GM12878 (cell line): ENCODE measurements around the gene SPAG6. TPM values are rescaled to one million over a fixed set of nuclear protein-coding genes. Genes with fewer than 3 reads are reported as not detected.

Experiments
- ATAC-seq: fragments of 200-7000 bp; cut with Tn5 transposase; 3 replicates; pipeline ENCODE4 v1.9.1; 2020; ENCODE audit warnings: mild to moderate bottlenecking, moderate library complexity
- BruUV-seq: library from RNA; stranded (reverse); fragments of 400-500 nt; replicated peaks from 2 replicates; lab custom pipeline; 2021; lab: Mats Ljungman, UMichigan
- CTCF ChIA-PET: fragments of 300-600 bp; sonication (Branson Sonifier 250); formaldehyde crosslinking; extraction: SDS; loops from one replicate; lab custom pipeline; 2021; ENCODE audit warnings: inconsistent platforms; lab: Yijun Ruan, JAX
- POLR2A ChIA-PET: fragments of 350-600 bp; formaldehyde crosslinking; extraction: SDS; loops from one replicate; lab custom pipeline; 2021; ENCODE audit warnings: inconsistent platforms; lab: Charles Lee
- RAD21 ChIA-PET: fragments of 300-600 bp; sonication (Branson Sonifier 250); formaldehyde crosslinking; loops from one replicate; lab custom pipeline; 2023; ENCODE audit warnings: antibody characterized with exemption; ENCODE audit not compliant: unreplicated experiment; lab: Charles Lee
- SMC1A ChIA-PET: fragments of 300-600 bp; sonication (Branson Sonifier 250); formaldehyde crosslinking; loops from one replicate; lab custom pipeline; 2023; ENCODE audit not compliant: unreplicated experiment, uncharacterized antibody; lab: Charles Lee
- DNase-seq: peaks from one replicate; pipeline ENCODE4 v3.0.0-alpha.2; 2011; ENCODE audit warnings: low read depth, low spot score
- FAIRE-seq: peaks from 3 replicates; lab custom pipeline; 2011; peaks lifted over from hg19 to GRCh38; lab: Jason Lieb, UNC
- H2AFZ ChIP-seq: 2 replicates; pipeline ENCODE4 v1.6.0; 2011; ENCODE audit warnings: low read depth, low read length, control low read depth; ENCODE audit not compliant: control insufficient read depth
- H3K27ac ChIP-seq: 2 replicates; pipeline ENCODE4 v1.5.1; 2011; ENCODE audit warnings: control low read depth; ENCODE audit not compliant: control insufficient read depth, insufficient read depth
- H3K27me3 ChIP-seq, 2 experiments: replicated peaks in 1 of 2; 2 replicates each; pipeline versions ENCODE4 v1.6.0 to v1.6.1; 2011; ENCODE audit warnings: low read length in 1 of 2; ENCODE audit not compliant: control insufficient read depth in 2 of 2, insufficient read depth in 2 of 2
- H3K36me3 ChIP-seq, 2 experiments: 2 replicates each; pipeline ENCODE4 v1.5.1; 2011; ENCODE audit warnings: low read length in 1 of 2; ENCODE audit not compliant: control insufficient read depth in 2 of 2, insufficient read depth in 2 of 2
- H3K4me1 ChIP-seq: 2 replicates; pipeline ENCODE4 v1.6.1; 2011; ENCODE audit warnings: mild to moderate bottlenecking, low read length, moderate library complexity, mixed read lengths; ENCODE audit not compliant: control insufficient read depth, insufficient read depth
- H3K4me2 ChIP-seq: 2 replicates; pipeline ENCODE4 v1.6.0; 2011; ENCODE audit warnings: control low read depth; ENCODE audit not compliant: control insufficient read depth, insufficient read depth
- H3K4me3 ChIP-seq: fragments of 200-600 bp; sonication (generic); 2 replicates; pipeline ENCODE4 v1.5.1; 2016
- H3K79me2 ChIP-seq: 2 replicates; pipeline ENCODE4 v1.6.0; 2011; ENCODE audit warnings: low read length; ENCODE audit not compliant: control insufficient read depth, insufficient read depth
- H3K9ac ChIP-seq: 2 replicates; pipeline ENCODE4 v1.8.0; 2011; ENCODE audit warnings: low read length, control low read depth, mixed read lengths; ENCODE audit not compliant: control insufficient read depth, insufficient read depth
- H3K9me3 ChIP-seq: replicated peaks from 3 replicates; pipeline ENCODE4 v1.5.1; 2011; ENCODE audit warnings: mild to moderate bottlenecking, low read length; ENCODE audit not compliant: control insufficient read depth, insufficient read depth
- H4K20me1 ChIP-seq: 2 replicates; pipeline ENCODE4 v1.6.0; 2011; ENCODE audit not compliant: control insufficient read depth, insufficient read depth
- BACH1 ChIP-seq: fragments of 450-650 bp; IDR thresholded peaks from 2 replicates; pipeline ENCODE4 v1.6.1; 2017; ENCODE audit warnings: mild to moderate bottlenecking, borderline replicate concordance
- BHLHE40 ChIP-seq, 2 experiments: fragments of 450-650 bp in 1 of 2; IDR thresholded peaks; 2 replicates each; pipeline ENCODE4 v1.6.1; 2011 to 2017; ENCODE audit warnings: low read depth in 2 of 2, borderline replicate concordance in 1 of 2, improper control_type of control experiment in 1 of 2, low read length in 1 of 2, mild to moderate bottlenecking in 1 of 2
- CREB1 ChIP-seq: IDR thresholded peaks from 2 replicates; pipeline ENCODE4 v1.6.1; 2012; ENCODE audit warnings: low read depth, mild to moderate bottlenecking, inconsistent platforms
- EED ChIP-seq: sonication (generic); IDR thresholded peaks from 2 replicates; pipeline ENCODE4 v1.6.1; 2016; ENCODE audit warnings: antibody characterized with exemption, low read depth
- FOXM1 ChIP-seq: IDR thresholded peaks from 2 replicates; pipeline ENCODE4 v1.6.1; 2012; ENCODE audit warnings: low read depth, mild to moderate bottlenecking, inconsistent platforms, low read length, moderate library complexity
- HDAC2 ChIP-seq: fragments of 200-600 bp; sonication (generic); IDR thresholded peaks from 2 replicates; pipeline ENCODE4 v1.6.1; 2017
- MEF2A ChIP-seq: IDR thresholded peaks from 2 replicates; pipeline ENCODE4 v1.6.1; 2011; ENCODE audit warnings: low read depth, mild to moderate bottlenecking, low read length, moderate library complexity; ENCODE audit not compliant: insufficient read depth
- MEF2B ChIP-seq: fragments of 450-650 bp; IDR thresholded peaks from 2 replicates; pipeline ENCODE4 v1.6.1; 2018; ENCODE audit warnings: mild to moderate bottlenecking, moderate library complexity; ENCODE audit not compliant: partially characterized antibody, poor library complexity, severe bottlenecking
- MTA3 ChIP-seq: IDR thresholded peaks from 2 replicates; pipeline ENCODE4 v1.6.1; 2012; ENCODE audit warnings: low read length, inconsistent platforms, borderline replicate concordance
- NR2C2 ChIP-seq: IDR thresholded peaks from 2 replicates; pipeline ENCODE4 v1.6.1; 2011; ENCODE audit warnings: borderline replicate concordance, low read depth; ENCODE audit not compliant: control insufficient read depth, insufficient read length
- PKNOX1 ChIP-seq: fragments of 450-650 bp; IDR thresholded peaks from 2 replicates; pipeline ENCODE4 v1.6.1; 2016; ENCODE audit warnings: mild to moderate bottlenecking
- PML ChIP-seq: IDR thresholded peaks from 2 replicates; pipeline ENCODE4 v1.6.1; 2012; ENCODE audit warnings: low read length, inconsistent platforms
- POLR2AphosphoS5 ChIP-seq: IDR thresholded peaks from 2 replicates; pipeline ENCODE4 v1.6.1; 2011; ENCODE audit warnings: mild to moderate bottlenecking, low read length, inconsistent platforms
- POU2F2 ChIP-seq: IDR thresholded peaks from 3 replicates; pipeline ENCODE4 v1.6.1; 2011; ENCODE audit warnings: low read depth, mild to moderate bottlenecking, low read length, borderline replicate concordance
- RFX5 ChIP-seq: IDR thresholded peaks from 2 replicates; pipeline ENCODE4 v1.6.1; 2011; ENCODE audit warnings: low read depth, low read length, improper control_type of control experiment
- RUNX3 ChIP-seq: IDR thresholded peaks from 2 replicates; pipeline ENCODE4 v1.6.1; 2012; ENCODE audit warnings: low read length, inconsistent platforms
- SPI1 ChIP-seq: IDR thresholded peaks from 2 replicates; pipeline ENCODE4 v1.6.1; 2011; ENCODE audit warnings: low read depth, mild to moderate bottlenecking, low read length, moderate library complexity, borderline replicate concordance; ENCODE audit not compliant: insufficient read depth
- SREBF2 ChIP-seq: IDR thresholded peaks from 2 replicates; pipeline ENCODE4 v1.6.1; 2012; ENCODE audit warnings: mild to moderate bottlenecking, low read length
- TCF3 ChIP-seq: IDR thresholded peaks from 2 replicates; pipeline ENCODE4 v1.6.1; 2012; ENCODE audit warnings: low read depth, mild to moderate bottlenecking, low read length, borderline replicate concordance; ENCODE audit not compliant: insufficient read depth
- USF2 ChIP-seq: IDR thresholded peaks from 2 replicates; pipeline ENCODE4 v1.6.1; 2011; ENCODE audit warnings: low read depth, low read length, improper control_type of control experiment, borderline replicate concordance
- YY1 ChIP-seq: IDR thresholded peaks from 2 replicates; pipeline ENCODE4 v1.6.1; 2011; ENCODE audit warnings: low read depth, mild to moderate bottlenecking, low read length
- ZZZ3 ChIP-seq: IDR thresholded peaks from 2 replicates; pipeline ENCODE4 v1.6.1; 2011; ENCODE audit warnings: low read depth; ENCODE audit not compliant: control insufficient read depth, insufficient read length
- WGBS: methylation state at CpG from one replicate; pipeline ENCODE4 v1.1.6; 2016; ENCODE audit warnings: low lambda C conversion rate; ENCODE audit not compliant: insufficient replicate concordance, insufficient coverage; ENCODE audit errors: missing lambda C conversion rate; 5-methylcytosine and 5-hydroxymethylcytosine counted together
- in situ Hi-C: fragments of 300-500 bp; cut with MboI; formaldehyde crosslinking; loops from 9 replicates; pipeline ENCODE4 v1.14.3; 2018; ENCODE audit warnings: mixed read lengths
- intact Hi-C: fragments of 100-400 bp; cut with micrococcal nuclease; formaldehyde crosslinking; loops from one replicate; pipeline ENCODE4 v1.14.2; 2022; ENCODE audit not compliant: unreplicated experiment
- polyA plus RNA-seq, 11 experiments: library from polyadenylated mRNA; depleted of rRNA in 4 of 11; unstranded in 6 of 11; stranded (reverse) in 5 of 11; fragments of >200 nt; fragmentation: Nextera tagmentation in 4 of 11; fragmentation: Illumina TruSeq in 1 of 11; extraction: Ambion mirVana in 4 of 11; extraction: Trizol in 1 of 11; gene quantifications; 1 replicate in 1 of 11; 2 replicates in 10 of 11; pipeline versions ENCODE4 v1.2.1 to v1.2.3, GENCODE V29; 2011 to 2016; ENCODE audit warnings: inconsistent platforms in 2 of 11, missing spikeins in 2 of 11, low read depth in 1 of 11
- total RNA-seq, 4 experiments: library from RNA; depleted of rRNA in 3 of 4; stranded (reverse); fragments of >200 nt in 3 of 4; fragmentation: Illumina TruSeq in 1 of 4; extraction: Trizol in 1 of 4; gene quantifications; 2 replicates each; pipeline versions ENCODE4 v1.2.1 to v1.2.3, GENCODE V29; 2013 to 2021

SPAG6 gene
- total and polyA plus RNA-seq, 10 of the 15 experiments (the other 5 are each of a cell fraction or from before 2014, with no cell fraction given), result 0.13 to 0.99 (median 0.40) TPM; not detected in 1

- peak overlapping the region; percentile 24 for H3K9ac ChIP-seq
- no peaks in the 10 kb centered on the region for H3K79me2 ChIP-seq
- RAD21 ChIA-PET, result interaction anchor here (0.8 to 2.1 kb wide), 7 partner anchors 9 to 386 kb away, joined by 3 to 6 read pairs (median 4); no protein-coding TSS in a partner anchor
- peak; percentile 85 for TF ChIP-seq PKNOX1
- TF ChIP-seq HDAC2, result no peak
- TF ChIP-seq CREB1, result 0 out of 2 replicates have a peak, but pooled peaks have one; percentile 22
- no peak for TF ChIP-seq MEF2A
- TF ChIP-seq EED, result peak; percentile 25; the same call in 1 of the 2 replicates
- no peak for TF ChIP-seq ZZZ3
- TF ChIP-seq BACH1, result no peak
- no peak for TF ChIP-seq SREBF2
- 0 out of 4 replicates have a peak, but pooled peaks of 1 of the 2 experiments have one; percentile 7 for TF ChIP-seq BHLHE40 (IDR thresholded peaks at IDR 0.05; ENCODE audit: borderline replicate concordance in 1 of 2, low read depth in 2 of 2, low read length in 1 of 2)
- no peak for TF ChIP-seq USF2
- TF ChIP-seq SPI1, result peak; percentile 44; the same call in 1 of the 2 replicates
- peak; percentile 86 for TF ChIP-seq POU2F2
- TF ChIP-seq RFX5, result no peak
- TF ChIP-seq PML, result no peak
- TF ChIP-seq FOXM1, result no peak
- TF ChIP-seq MEF2B, result no peak
- TF ChIP-seq POLR2AphosphoS5, result no peak
- TF ChIP-seq RUNX3, result peak; percentile 31; the same call in 1 of the 2 replicates
- TF ChIP-seq TCF3, result no peak
- 0 out of 2 replicates have a peak, but pooled peaks have one; percentile 44 for TF ChIP-seq YY1
- TF ChIP-seq NR2C2, result no peak
- TF ChIP-seq MTA3, result 0 out of 2 replicates have a peak, but pooled peaks have one; percentile 73
- TF ChIP-seq, all 136 proteins: peak for 9
- H3K4me3 ChIP-seq, result peak overlapping the region; percentile 47; the same call in 1 of the 2 replicates
- in situ Hi-C loops, result no loop called here
- no TSS peak for BruUV-seq
- H3K27me3 ChIP-seq, result no peaks in the 10 kb centered on the region
- peak overlapping the region; percentile 92 for H3K27ac ChIP-seq
- peaks cover 20% of the 10 kb centered on the region for H3K4me1 ChIP-seq
- CTCF ChIA-PET, result interaction anchor here (1.2 to 1.8 kb wide), 4 partner anchors 10 to 385 kb away, joined by 4 to 6 read pairs (median 4); no protein-coding TSS in a partner anchor
- peak overlapping the region; percentile 86 for H3K4me2 ChIP-seq
- DNase-seq, result peak; percentile 39
- SMC1A ChIA-PET, result interaction anchor here (0.7 to 2.6 kb wide), 13 partner anchors 8 to 368 kb away, joined by 3 to 9 read pairs (median 5); partner anchors contain the start of gene COMMD3
- POLR2A ChIA-PET, result interaction anchor here (0.6 to 1.1 kb wide), 3 partner anchors 36 to 251 kb away, joined by 3 to 5 read pairs (median 3); no protein-coding TSS in a partner anchor
- peak; percentile 82 for ATAC-seq
- H3K36me3 ChIP-seq, result no peaks in the 10 kb centered on the region
- no peaks in the 10 kb centered on the region for H3K9me3 ChIP-seq
- FAIRE-seq, result no peak
- no peaks in the 10 kb centered on the region for H4K20me1 ChIP-seq
- peak overlapping the region; percentile 69 for H2AFZ ChIP-seq
- 49% methylated on average over 3 of the region's 3 CpGs for WGBS
- intact Hi-C loops, result no loop called here
These were observed 33.8 kb downstream of the SPAG6 start for GRCh38 chr10:22379059-22379458.
